ENCODE data around the gene FNDC3B.

FNDC3B gene

GRCh38 chr3:172112078-172112733 is 72.8 kb downstream of the FNDC3B start:
- Mint-ChIP-seq H3K36me3 (peaks cover 13% of the 10 kb centered on the region), H3K27me3 (peaks cover 2% of the 10 kb centered on the region), H3K4me1 (ENCODE audit: low read depth) (peaks cover 32% of the 10 kb centered on the region), H3K9me3 (ENCODE audit: low read depth) (no peaks in the 10 kb centered on the region), H3K27ac (no peak overlapping the region), H3K4me3 (no peak overlapping the region)

GRCh38 chr3:172112734-172113120 is 73.3 kb downstream of the FNDC3B start:
- Mint-ChIP-seq H3K27ac (no peak overlapping the region), H3K27me3 (peaks cover 2% of the 10 kb centered on the region), H3K9me3 (ENCODE audit: low read depth) (no peaks in the 10 kb centered on the region), H3K4me1 (ENCODE audit: low read depth) (peaks cover 27% of the 10 kb centered on the region), H3K36me3 (peaks cover 14% of the 10 kb centered on the region), H3K4me3 (no peak overlapping the region)

GRCh38 chr3:172113710-172114109 is 74.3 kb downstream of the FNDC3B start:
- H3K27ac Mint-ChIP-seq: no peak overlapping the region
- no peak overlapping the region for H3K4me3 Mint-ChIP-seq
- peaks cover 15% of the 10 kb centered on the region for H3K36me3 Mint-ChIP-seq
- H3K27me3 Mint-ChIP-seq: peaks cover 2% of the 10 kb centered on the region
- H3K4me1 Mint-ChIP-seq (ENCODE audit: low read depth): peaks cover 18% of the 10 kb centered on the region
- H3K9me3 Mint-ChIP-seq (ENCODE audit: low read depth): no peaks in the 10 kb centered on the region

GRCh38 chr3:172115059-172115458 is 75.7 kb downstream of the FNDC3B start:
- Mint-ChIP-seq H3K36me3 (peaks cover 19% of the 10 kb centered on the region), H3K27ac (no peak overlapping the region), H3K4me3 (no peak overlapping the region)

GRCh38 chr3:172115787-172116186 is 76.4 kb downstream of the FNDC3B start:
- Mint-ChIP-seq H3K27me3 (peaks cover 2% of the 10 kb centered on the region), H3K36me3 (peaks cover 22% of the 10 kb centered on the region), H3K4me3 (no peak overlapping the region), H3K4me1 (ENCODE audit: low read depth) (peaks cover 12% of the 10 kb centered on the region), H3K27ac (no peak overlapping the region), H3K9me3 (ENCODE audit: low read depth) (no peaks in the 10 kb centered on the region)

More at GRCh38 chr3:172115059-172115458, 75.7 kb downstream of the FNDC3B start:
- H3K4me1 Mint-ChIP-seq (ENCODE audit: low read depth): peaks cover 10% of the 10 kb centered on the region
- H3K9me3 Mint-ChIP-seq (ENCODE audit: low read depth): no peaks in the 10 kb centered on the region
- H3K27me3 Mint-ChIP-seq: peaks cover 2% of the 10 kb centered on the region

GRCh38 chr3:172118019-172118418 is 78.6 kb downstream of the FNDC3B start:
- no peak overlapping the region for H3K27ac Mint-ChIP-seq
- no peaks in the 10 kb centered on the region for H3K27me3 Mint-ChIP-seq
- H3K9me3 Mint-ChIP-seq (ENCODE audit: low read depth): no peaks in the 10 kb centered on the region
- H3K36me3 Mint-ChIP-seq: peaks cover 20% of the 10 kb centered on the region
- H3K4me1 Mint-ChIP-seq (ENCODE audit: low read depth): peaks cover 14% of the 10 kb centered on the region
- no peak overlapping the region for H3K4me3 Mint-ChIP-seq

GRCh38 chr3:172119266-172119969 is 80.0 kb downstream of the FNDC3B start:
- Mint-ChIP-seq H3K36me3 (peaks cover 14% of the 10 kb centered on the region), H3K27me3 (no peaks in the 10 kb centered on the region), H3K9me3 (ENCODE audit: low read depth) (no peaks in the 10 kb centered on the region), H3K4me3 (no peak overlapping the region), H3K27ac (no peak overlapping the region), H3K4me1 (ENCODE audit: low read depth) (peaks cover 8% of the 10 kb centered on the region)

GRCh38 chr3:172120912-172121311 is 81.5 kb downstream of the FNDC3B start:
- H3K27ac Mint-ChIP-seq: no peak overlapping the region
- no peak overlapping the region for H3K4me3 Mint-ChIP-seq
- H3K27me3 Mint-ChIP-seq: no peaks in the 10 kb centered on the region
- H3K9me3 Mint-ChIP-seq (ENCODE audit: low read depth): no peaks in the 10 kb centered on the region
- peaks cover 14% of the 10 kb centered on the region for H3K36me3 Mint-ChIP-seq
- H3K4me1 Mint-ChIP-seq (ENCODE audit: low read depth): peaks cover 8% of the 10 kb centered on the region

GRCh38 chr3:172121981-172122380 is 82.6 kb downstream of the FNDC3B start:
- no peaks in the 10 kb centered on the region for H3K9me3 Mint-ChIP-seq (ENCODE audit: low read depth)
- peaks cover 16% of the 10 kb centered on the region for H3K36me3 Mint-ChIP-seq
- H3K4me1 Mint-ChIP-seq (ENCODE audit: low read depth): peaks cover 10% of the 10 kb centered on the region
- no peaks in the 10 kb centered on the region for H3K27me3 Mint-ChIP-seq
- no peak overlapping the region for H3K27ac Mint-ChIP-seq
- H3K4me3 Mint-ChIP-seq: no peak overlapping the region

- no peaks in the 10 kb centered on the region for H3K9me3 Mint-ChIP-seq (ENCODE audit: low read depth)
- no peaks in the 10 kb centered on the region for H3K27me3 Mint-ChIP-seq
- no peak overlapping the region for H3K4me3 Mint-ChIP-seq
- no peak overlapping the region for H3K27ac Mint-ChIP-seq
- H3K36me3 Mint-ChIP-seq: peaks cover 12% of the 10 kb centered on the region
- peaks cover 10% of the 10 kb centered on the region for H3K4me1 Mint-ChIP-seq (ENCODE audit: low read depth)
These were observed 84.9 kb downstream of the FNDC3B start for GRCh38 chr3:172124271-172124670.

- no peak overlapping the region for H3K27ac Mint-ChIP-seq
- peaks cover 15% of the 10 kb centered on the region for H3K4me1 Mint-ChIP-seq (ENCODE audit: low read depth)
- H3K36me3 Mint-ChIP-seq: peaks cover 10% of the 10 kb centered on the region
- H3K4me3 Mint-ChIP-seq: no peak overlapping the region
- H3K9me3 Mint-ChIP-seq (ENCODE audit: low read depth): no peaks in the 10 kb centered on the region
- H3K27me3 Mint-ChIP-seq: no peaks in the 10 kb centered on the region
These were observed 85.7 kb downstream of the FNDC3B start for GRCh38 chr3:172125053-172125452.

GRCh38 chr3:172125963-172126457 is 86.6 kb downstream of the FNDC3B start:
- peaks cover 16% of the 10 kb centered on the region for H3K4me1 Mint-ChIP-seq (ENCODE audit: low read depth)
- no peaks in the 10 kb centered on the region for H3K9me3 Mint-ChIP-seq (ENCODE audit: low read depth)
- no peak overlapping the region for H3K27ac Mint-ChIP-seq
- peaks cover 10% of the 10 kb centered on the region for H3K36me3 Mint-ChIP-seq
- no peaks in the 10 kb centered on the region for H3K27me3 Mint-ChIP-seq
- H3K4me3 Mint-ChIP-seq: no peak overlapping the region

GRCh38 chr3:172126741-172127140 is 87.4 kb downstream of the FNDC3B start:
- H3K36me3 Mint-ChIP-seq: peaks cover 10% of the 10 kb centered on the region
- no peak overlapping the region for H3K27ac Mint-ChIP-seq
- H3K4me1 Mint-ChIP-seq (ENCODE audit: low read depth): peaks cover 17% of the 10 kb centered on the region
- H3K27me3 Mint-ChIP-seq: no peaks in the 10 kb centered on the region
- H3K4me3 Mint-ChIP-seq: no peak overlapping the region
- H3K9me3 Mint-ChIP-seq (ENCODE audit: low read depth): no peaks in the 10 kb centered on the region

GRCh38 chr3:172127141-172127540 is 87.8 kb downstream of the FNDC3B start:
- Mint-ChIP-seq H3K4me1 (ENCODE audit: low read depth) (peaks cover 21% of the 10 kb centered on the region), H3K27ac (no peak overlapping the region), H3K4me3 (no peak overlapping the region), H3K27me3 (no peaks in the 10 kb centered on the region), H3K36me3 (peaks cover 10% of the 10 kb centered on the region), H3K9me3 (ENCODE audit: low read depth) (no peaks in the 10 kb centered on the region)

- peaks cover 8% of the 10 kb centered on the region for H3K36me3 Mint-ChIP-seq
- no peak overlapping the region for H3K4me3 Mint-ChIP-seq
- H3K27me3 Mint-ChIP-seq: no peaks in the 10 kb centered on the region
- no peak overlapping the region for H3K27ac Mint-ChIP-seq
- H3K4me1 Mint-ChIP-seq (ENCODE audit: low read depth): peaks cover 22% of the 10 kb centered on the region
- no peaks in the 10 kb centered on the region for H3K9me3 Mint-ChIP-seq (ENCODE audit: low read depth)
These were observed 88.7 kb downstream of the FNDC3B start for GRCh38 chr3:172127929-172128580.
